PC-3 (cell line): Measurements from ENCODE around the gene NR1H4. TPM values are rescaled to one million over a fixed set of nuclear protein-coding genes. Genes with fewer than 3 reads are reported as not detected.

Source experiments
- ATAC-seq: fragments of 200-7000 bp; cut with Tn5 transposase; 2 replicates; pipeline ENCODE4 v1.9.1; 2020; ENCODE audit warnings: mild to moderate bottlenecking, moderate library complexity
- BruUV-seq: library from RNA; stranded (reverse); fragments of 400-500 nt; replicated peaks from 2 replicates; lab custom pipeline; 2021; lab: Mats Ljungman, UMichigan
- CTCF ChIA-PET: fragments of 300-600 bp; sonication (Branson Sonifier 250); formaldehyde crosslinking; loops from one replicate; lab custom pipeline; 2022; ENCODE audit warnings: antibody characterized with exemption; lab: Charles Lee
- POLR2A ChIA-PET: fragments of 300-600 bp; sonication (Branson Sonifier 250); formaldehyde crosslinking; loops from one replicate; lab custom pipeline; 2022; ENCODE audit warnings: antibody characterized with exemption; ENCODE audit not compliant: unreplicated experiment; lab: Charles Lee
- DNase-seq: peaks from one replicate; pipeline ENCODE4 v3.0.0-alpha.2; 2015
- H2AFZ ChIP-seq: fragments of 300-600 bp; sonication (generic); 2 replicates; pipeline ENCODE4 v1.6.0; 2016; ENCODE audit warnings: antibody characterized with exemption, low read length
- H3F3A ChIP-seq: fragments of 300-600 bp; sonication (generic); one replicate; pipeline ENCODE4 v1.6.0; 2017; ENCODE audit warnings: antibody characterized with exemption, low read length, control low read depth, mild to moderate bottlenecking; ENCODE audit not compliant: unreplicated experiment
- H3K27ac ChIP-seq: fragments of 300-600 bp; sonication (generic); 2 replicates; pipeline ENCODE4 v1.5.1; 2016; ENCODE audit warnings: mild to moderate bottlenecking, low read length
- H3K27me3 ChIP-seq: fragments of 300-600 bp; sonication (generic); 2 replicates; pipeline ENCODE4 v1.6.1; 2016; ENCODE audit warnings: low read length, mixed read lengths
- H3K36me3 ChIP-seq: fragments of 300-600 bp; sonication (generic); 2 replicates; pipeline ENCODE4 v1.6.1; 2016; ENCODE audit warnings: low read depth, mixed run types, low read length, mixed read lengths
- H3K4me1 ChIP-seq: fragments of 300-600 bp; sonication (generic); 2 replicates; pipeline ENCODE4 v1.5.1; 2016; ENCODE audit warnings: low read length; ENCODE audit not compliant: insufficient read depth
- H3K4me2 ChIP-seq: fragments of 300-600 bp; sonication (generic); 2 replicates; pipeline ENCODE4 v1.6.0; 2016; ENCODE audit warnings: low read length
- H3K4me3 ChIP-seq: fragments of 300-600 bp; sonication (generic); 2 replicates; pipeline ENCODE4 v1.5.1; 2016; ENCODE audit warnings: mild to moderate bottlenecking, low read length, mixed read lengths
- H3K79me2 ChIP-seq: fragments of 300-600 bp; sonication (generic); 2 replicates; pipeline ENCODE4 v1.6.1; 2017; ENCODE audit warnings: low read length, mixed read lengths
- H3K9ac ChIP-seq: fragments of 300-600 bp; sonication (generic); 2 replicates; pipeline ENCODE4 v1.6.0; 2016; ENCODE audit warnings: mild to moderate bottlenecking, low read length
- H3K9me2 ChIP-seq: fragments of 300-600 bp; sonication (generic); replicated peaks from 2 replicates; pipeline ENCODE4 v1.6.1; 2016; ENCODE audit warnings: mixed run types, low read length, mixed read lengths
- H3K9me3 ChIP-seq: fragments of 300-600 bp; sonication (generic); 2 replicates; pipeline ENCODE4 v1.6.1; 2016; ENCODE audit warnings: low read length, mixed read lengths
- H4K20me1 ChIP-seq: fragments of 300-600 bp; sonication (generic); 2 replicates; pipeline ENCODE4 v1.6.1; 2016; ENCODE audit warnings: low read length, mixed read lengths
- EZH2 ChIP-seq: fragments of 300-600 bp; sonication (generic); IDR thresholded peaks from one replicate; pipeline ENCODE4 v1.6.1; 2017; ENCODE audit warnings: antibody characterized with exemption, mild to moderate bottlenecking, low read length; ENCODE audit not compliant: unreplicated experiment
- EZH2phosphoT487 ChIP-seq: fragments of 300-600 bp; sonication (generic); IDR thresholded peaks from 2 replicates; pipeline ENCODE4 v1.6.1; 2018; ENCODE audit warnings: mild to moderate bottlenecking, antibody characterized with exemption, low read length, borderline replicate concordance
- intact Hi-C: fragments of 100-400 bp; cut with micrococcal nuclease; formaldehyde crosslinking; loops from 2 replicates; pipeline ENCODE4 v1.9.0; 2023
- total RNA-seq: library from RNA; depleted of rRNA; stranded (reverse); fragments of >200 nt; gene quantifications from 2 replicates; pipeline ENCODE4 v1.2.3, GENCODE V29; 2014; rRNA removed
- TF ChIP-seq, protein P1 (sequence below): fragments of 300-600 bp; sonication (generic); conservative IDR thresholded peaks from 2 replicates; pipeline ENCODE4 v1.5.1; 2017; ENCODE audit warnings: antibody characterized with exemption, low read depth, mild to moderate bottlenecking, low read length

The NR1H4 gene
- total RNA-seq, 1 experiment from 2014 or later: not detected

DNA sequence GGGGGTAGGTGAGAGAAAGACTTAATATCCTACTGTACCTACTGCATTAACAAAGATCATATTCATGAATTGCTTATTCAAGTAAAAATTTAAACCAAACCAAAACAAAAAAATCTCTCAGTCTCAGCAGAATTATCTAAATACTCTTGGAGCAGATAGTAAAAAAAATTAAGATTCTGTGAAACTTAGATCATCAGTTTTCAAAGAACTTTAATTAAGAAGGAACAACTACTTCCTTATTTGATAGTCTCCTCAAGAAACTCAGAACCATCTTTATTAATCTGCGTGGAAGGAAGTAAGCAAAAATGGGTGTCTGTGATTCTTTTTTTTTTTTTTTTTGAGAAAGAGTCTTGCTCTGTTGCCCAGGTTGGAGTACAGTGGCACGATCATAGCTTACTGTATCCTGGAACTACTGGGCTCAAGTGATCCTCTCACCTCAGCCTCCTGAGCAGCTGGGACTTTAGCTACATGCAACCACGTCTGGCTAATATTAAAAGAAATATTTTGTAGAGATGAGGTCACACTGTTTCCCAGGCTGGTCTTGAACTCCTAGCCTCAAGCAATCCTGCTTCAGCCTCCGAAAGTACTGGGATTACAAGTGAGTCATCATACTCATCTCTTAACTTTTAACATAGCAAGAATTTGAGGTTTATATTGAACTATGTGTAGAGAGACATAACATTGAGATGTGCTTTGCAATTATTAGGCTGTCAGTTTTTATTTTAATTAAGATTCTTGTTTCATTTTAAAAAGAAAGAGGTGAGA, 137.2 kb downstream of the NR1H4 start:
- DNase-seq: no peak

DNA sequence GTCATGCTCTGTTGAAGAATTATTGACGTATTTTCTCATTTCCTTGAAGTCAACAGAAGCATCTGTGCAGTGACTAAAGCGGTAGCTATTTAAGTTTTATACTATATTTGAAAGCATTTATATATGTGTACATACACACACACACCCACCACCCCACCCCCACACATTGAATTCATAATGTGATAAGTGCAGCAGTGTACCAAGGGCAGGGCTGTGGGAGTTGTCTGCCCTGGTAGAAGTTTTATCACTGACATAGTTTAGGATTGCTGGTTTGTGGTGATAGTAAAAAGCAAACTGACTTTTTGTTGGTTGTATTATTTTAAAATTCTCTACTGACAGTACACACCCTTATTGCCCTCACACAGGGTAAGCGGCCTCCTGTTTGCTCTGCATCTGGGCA, 138.9 kb downstream of the NR1H4 start:
- intact Hi-C loops: loop anchor here (1.0 to 2.0 kb wide), 2 partner anchors 22 to 36 kb away; no protein-coding TSS in a partner anchor
- Histone ChIP-seq H3K36me3 (0 out of 2 replicates have a peak, but pooled peaks cover 9% of the 10 kb centered on the region), H3K27ac (no peak overlapping the region), H3K9me3 (no peaks in the 10 kb centered on the region), H3K4me2 (peak overlapping the region; percentile 12; the same call in 1 of the 2 replicates), H3K27me3 (no peaks in the 10 kb centered on the region), H3F3A (no peaks in the 10 kb centered on the region), H3K9ac (no peak overlapping the region), H2AFZ (no peak overlapping the region), H4K20me1 (no peaks in the 10 kb centered on the region), H3K79me2 (no peaks in the 10 kb centered on the region), H3K4me1 (peaks cover 10% of the 10 kb centered on the region; the same call in 1 of the 2 replicates), H3K9me2 (no peaks in the 10 kb centered on the region), H3K4me3 (no peak overlapping the region)
- TF ChIP-seq, protein P1, sequence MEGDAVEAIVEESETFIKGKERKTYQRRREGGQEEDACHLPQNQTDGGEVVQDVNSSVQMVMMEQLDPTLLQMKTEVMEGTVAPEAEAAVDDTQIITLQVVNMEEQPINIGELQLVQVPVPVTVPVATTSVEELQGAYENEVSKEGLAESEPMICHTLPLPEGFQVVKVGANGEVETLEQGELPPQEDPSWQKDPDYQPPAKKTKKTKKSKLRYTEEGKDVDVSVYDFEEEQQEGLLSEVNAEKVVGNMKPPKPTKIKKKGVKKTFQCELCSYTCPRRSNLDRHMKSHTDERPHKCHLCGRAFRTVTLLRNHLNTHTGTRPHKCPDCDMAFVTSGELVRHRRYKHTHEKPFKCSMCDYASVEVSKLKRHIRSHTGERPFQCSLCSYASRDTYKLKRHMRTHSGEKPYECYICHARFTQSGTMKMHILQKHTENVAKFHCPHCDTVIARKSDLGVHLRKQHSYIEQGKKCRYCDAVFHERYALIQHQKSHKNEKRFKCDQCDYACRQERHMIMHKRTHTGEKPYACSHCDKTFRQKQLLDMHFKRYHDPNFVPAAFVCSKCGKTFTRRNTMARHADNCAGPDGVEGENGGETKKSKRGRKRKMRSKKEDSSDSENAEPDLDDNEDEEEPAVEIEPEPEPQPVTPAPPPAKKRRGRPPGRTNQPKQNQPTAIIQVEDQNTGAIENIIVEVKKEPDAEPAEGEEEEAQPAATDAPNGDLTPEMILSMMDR: no peak
- no TSS peak for BruUV-seq
- POLR2A ChIA-PET: no interaction called here
- DNase-seq (peak; percentile 53), ATAC-seq (peak; percentile 98)
- CTCF ChIA-PET: no interaction called here

More for the DNA sequence above, 137.2 kb downstream of the NR1H4 start:
- Histone ChIP-seq H3F3A (no peaks in the 10 kb centered on the region), H3K9me3 (no peaks in the 10 kb centered on the region), H3K4me3 (no peak overlapping the region), H3K4me1 (peaks cover 10% of the 10 kb centered on the region; the same call in 1 of the 2 replicates), H3K9ac (no peak overlapping the region), H4K20me1 (no peaks in the 10 kb centered on the region), H3K27me3 (no peaks in the 10 kb centered on the region), H3K27ac (no peak overlapping the region), H2AFZ (no peak overlapping the region), H3K4me2 (no peak overlapping the region), H3K36me3 (peaks cover 9% of the 10 kb centered on the region; the same call in 1 of the 2 replicates), H3K79me2 (no peaks in the 10 kb centered on the region), H3K9me2 (no peaks in the 10 kb centered on the region)
- CTCF ChIA-PET: no interaction called here
- TF ChIP-seq EZH2phosphoT487: no peak
- TF ChIP-seq, protein P1: no peak
- no peak for TF ChIP-seq EZH2
- no peak for ATAC-seq
- POLR2A ChIA-PET: no interaction called here
- BruUV-seq: no TSS peak
- intact Hi-C loops: no loop called here

Other genes starting within 250 kb of the NR1H4 start
- 0.29 and 2.0 TPM in 2 replicates for gene DEPDC4, start 206.8 kb upstream of the NR1H4 start, total RNA-seq
- gene SCYL2, start 206.7 kb upstream of the NR1H4 start, total RNA-seq: 35.8 and 40.7 TPM in 2 replicates
- gene SLC17A8, start 116.8 kb upstream of the NR1H4 start, total RNA-seq: not detected in 2 replicates
- gene GAS2L3, start 99.8 kb downstream of the NR1H4 start, total RNA-seq: 24.8 and 27.8 TPM in 2 replicates